DND-41 (cell line): Measurements from ENCODE around the gene DIRAS3.

Source experiments
- ATAC-seq: fragments of 200-7000 bp; cut with Tn5 transposase; 3 replicates; pipeline ENCODE4 v1.9.1; 2021; ENCODE audit warnings: low read depth; ENCODE audit not compliant: insufficient read depth
- DNase-seq: peaks from one replicate; pipeline ENCODE4 v3.0.0-alpha.2; 2020
- H2AFZ ChIP-seq: 2 replicates; pipeline ENCODE4 v1.6.0; 2012; ENCODE audit warnings: low read depth, low read length
- H3K27ac ChIP-seq: 2 replicates; pipeline ENCODE4 v1.5.1; 2012; ENCODE audit warnings: low read length, inconsistent platforms
- H3K27me3 ChIP-seq: fragments of 200-600 bp; sonication (generic); 2 replicates; pipeline ENCODE4 v1.6.0; 2012; ENCODE audit warnings: low read length, mild to moderate bottlenecking, inconsistent platforms; ENCODE audit not compliant: insufficient read depth, poor library complexity
- H3K36me3 ChIP-seq: 2 replicates; pipeline ENCODE4 v1.5.1; 2012; ENCODE audit warnings: low read length, inconsistent platforms; ENCODE audit not compliant: insufficient read depth
- H3K4me1 ChIP-seq: 2 replicates; pipeline ENCODE4 v1.5.1; 2012; ENCODE audit warnings: mild to moderate bottlenecking, low read length; ENCODE audit not compliant: insufficient read depth
- H3K4me2 ChIP-seq: 2 replicates; pipeline ENCODE4 v1.6.0; 2012; ENCODE audit warnings: mild to moderate bottlenecking, moderate library complexity, low read length, inconsistent platforms; ENCODE audit not compliant: insufficient read depth
- H3K4me3 ChIP-seq, 2 experiments: fragments of 200-600 bp in 1 of 2; shearing (Covaris generic) in 1 of 2; 2 replicates each; pipeline ENCODE4 v1.5.1; 2012 to 2016; ENCODE audit warnings: inconsistent platforms in 2 of 2, low read length in 2 of 2, mild to moderate bottlenecking in 2 of 2, low read depth in 1 of 2, moderate library complexity in 1 of 2
- H3K79me2 ChIP-seq: 2 replicates; pipeline ENCODE4 v1.6.0; 2012; ENCODE audit warnings: low read length, inconsistent platforms; ENCODE audit not compliant: insufficient read depth
- H3K9ac ChIP-seq: 2 replicates; pipeline ENCODE4 v1.6.0; 2012; ENCODE audit warnings: low read depth, mild to moderate bottlenecking, inconsistent platforms, low read length, moderate library complexity
- H3K9me3 ChIP-seq: 2 replicates; pipeline ENCODE4 v1.5.1; 2012; ENCODE audit warnings: low read length, moderate library complexity, mild to moderate bottlenecking, inconsistent platforms; ENCODE audit not compliant: insufficient read depth, severe bottlenecking
- H4K20me1 ChIP-seq: 2 replicates; pipeline ENCODE4 v1.6.0; 2012; ENCODE audit warnings: low read length; ENCODE audit not compliant: insufficient read depth
- EZH2 ChIP-seq: IDR thresholded peaks from 3 replicates; pipeline ENCODE4 v1.6.1; 2012; ENCODE audit warnings: borderline replicate concordance, low read depth, mild to moderate bottlenecking, moderate library complexity, low read length, inconsistent platforms; ENCODE audit not compliant: severe bottlenecking
- TF ChIP-seq, protein P1 (sequence below): IDR thresholded peaks from 2 replicates; pipeline ENCODE4 v1.5.1; 2012; ENCODE audit warnings: borderline replicate concordance, low read length, moderate library complexity, mild to moderate bottlenecking; ENCODE audit not compliant: poor library complexity, severe bottlenecking; ENCODE audit errors: extremely low read depth

The DIRAS3 gene

DNA sequence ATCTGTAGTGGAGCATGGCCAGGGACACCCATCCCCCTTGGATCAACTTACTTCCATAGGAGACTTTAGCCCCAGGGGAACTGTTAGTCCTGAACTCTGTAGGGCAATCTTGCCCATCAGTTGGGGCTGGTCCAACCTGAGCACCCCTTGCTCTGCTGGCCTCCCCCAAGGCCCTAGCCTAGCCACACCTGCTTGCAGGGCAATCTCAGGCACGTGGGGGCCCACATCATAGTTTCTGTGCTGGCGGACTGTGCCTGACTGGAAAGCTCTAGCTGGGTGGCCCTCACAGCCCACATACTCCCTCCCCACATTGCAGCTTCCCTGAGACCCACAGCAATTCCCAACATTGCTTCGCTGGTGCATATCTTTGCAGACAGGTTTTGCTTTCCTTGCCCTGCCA lies 6.6 kb upstream of the DIRAS3 start:
- H3K27me3 ChIP-seq: no peaks in the 10 kb centered on the region
- H4K20me1 ChIP-seq: no peaks in the 10 kb centered on the region
- no peaks in the 10 kb centered on the region for H3K9me3 ChIP-seq
- DNase-seq: no peak
- no peak overlapping the region for H3K27ac ChIP-seq
- no peak for TF ChIP-seq EZH2
- TF ChIP-seq, protein P1, sequence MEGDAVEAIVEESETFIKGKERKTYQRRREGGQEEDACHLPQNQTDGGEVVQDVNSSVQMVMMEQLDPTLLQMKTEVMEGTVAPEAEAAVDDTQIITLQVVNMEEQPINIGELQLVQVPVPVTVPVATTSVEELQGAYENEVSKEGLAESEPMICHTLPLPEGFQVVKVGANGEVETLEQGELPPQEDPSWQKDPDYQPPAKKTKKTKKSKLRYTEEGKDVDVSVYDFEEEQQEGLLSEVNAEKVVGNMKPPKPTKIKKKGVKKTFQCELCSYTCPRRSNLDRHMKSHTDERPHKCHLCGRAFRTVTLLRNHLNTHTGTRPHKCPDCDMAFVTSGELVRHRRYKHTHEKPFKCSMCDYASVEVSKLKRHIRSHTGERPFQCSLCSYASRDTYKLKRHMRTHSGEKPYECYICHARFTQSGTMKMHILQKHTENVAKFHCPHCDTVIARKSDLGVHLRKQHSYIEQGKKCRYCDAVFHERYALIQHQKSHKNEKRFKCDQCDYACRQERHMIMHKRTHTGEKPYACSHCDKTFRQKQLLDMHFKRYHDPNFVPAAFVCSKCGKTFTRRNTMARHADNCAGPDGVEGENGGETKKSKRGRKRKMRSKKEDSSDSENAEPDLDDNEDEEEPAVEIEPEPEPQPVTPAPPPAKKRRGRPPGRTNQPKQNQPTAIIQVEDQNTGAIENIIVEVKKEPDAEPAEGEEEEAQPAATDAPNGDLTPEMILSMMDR: no peak
- no peak overlapping the region for H3K9ac ChIP-seq
- no peak overlapping the region for H3K4me2 ChIP-seq
- no peak overlapping the region for H3K4me3 ChIP-seq
- H2AFZ ChIP-seq: no peak overlapping the region
- no peaks in the 10 kb centered on the region for H3K79me2 ChIP-seq
- ATAC-seq: no peak
- H3K36me3 ChIP-seq: no peaks in the 10 kb centered on the region
- no peaks in the 10 kb centered on the region for H3K4me1 ChIP-seq

DNA sequence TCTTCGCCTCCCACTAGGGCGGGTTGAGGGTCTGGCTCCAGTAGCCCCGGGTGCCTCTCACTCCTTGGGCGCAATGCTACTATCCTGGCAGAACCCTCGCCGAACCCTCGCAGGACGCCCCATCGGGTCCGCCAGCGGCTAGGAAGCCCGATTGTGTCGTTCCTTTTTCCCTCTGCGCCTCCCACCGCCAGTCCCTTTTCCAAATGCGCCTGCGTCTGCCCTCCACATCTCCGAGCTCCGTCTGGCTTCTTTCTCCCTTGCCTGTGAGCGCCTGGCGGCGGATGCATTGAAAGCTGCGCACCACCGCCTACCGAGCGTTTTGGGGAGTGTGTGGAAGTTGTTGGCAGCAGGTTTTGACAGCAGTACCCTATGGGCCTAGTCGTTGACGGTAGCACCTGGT lies 1.0 kb upstream of the DIRAS3 start:
- Histone ChIP-seq H3K27ac (no peak overlapping the region), H4K20me1 (no peaks in the 10 kb centered on the region), H3K9me3 (no peaks in the 10 kb centered on the region), H3K4me1 (no peaks in the 10 kb centered on the region), H2AFZ (no peak overlapping the region), H3K9ac (no peak overlapping the region), H3K27me3 (no peaks in the 10 kb centered on the region), H3K79me2 (no peaks in the 10 kb centered on the region), H3K4me3 (no peak overlapping the region), H3K36me3 (no peaks in the 10 kb centered on the region), H3K4me2 (no peak overlapping the region)
- no peak for DNase-seq
- TF ChIP-seq, protein P1: no peak
- no peak for TF ChIP-seq EZH2
- no peak for ATAC-seq

DNA sequence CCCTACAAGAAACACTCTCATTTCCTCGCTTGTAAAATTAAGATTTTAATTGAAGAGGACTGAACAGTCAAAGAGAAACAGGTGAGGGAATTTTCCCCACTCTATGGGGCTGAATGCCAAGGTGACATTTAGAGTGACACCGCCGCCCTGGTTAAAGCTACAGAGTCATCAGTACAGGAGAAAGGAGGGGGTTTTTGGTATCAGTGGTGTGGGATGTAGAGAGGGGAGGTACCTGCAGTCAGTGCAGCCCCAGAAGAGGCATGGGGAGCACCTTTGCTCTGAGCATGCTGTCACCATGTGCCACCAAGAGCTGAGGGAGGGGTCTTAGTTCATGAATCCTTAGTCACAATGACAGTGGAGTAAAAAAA lies 2.8 kb downstream of the DIRAS3 start:
- Histone ChIP-seq H3K4me2 (no peak overlapping the region), H3K4me3 (no peak overlapping the region), H2AFZ (no peak overlapping the region), H3K9me3 (no peaks in the 10 kb centered on the region), H3K9ac (no peak overlapping the region), H3K4me1 (no peaks in the 10 kb centered on the region), H3K79me2 (no peaks in the 10 kb centered on the region), H3K27me3 (no peaks in the 10 kb centered on the region), H3K36me3 (no peaks in the 10 kb centered on the region), H3K27ac (no peak overlapping the region), H4K20me1 (no peaks in the 10 kb centered on the region)
- ATAC-seq: no peak
- TF ChIP-seq, protein P1: no peak
- TF ChIP-seq EZH2: no peak
- no peak for DNase-seq

DNA sequence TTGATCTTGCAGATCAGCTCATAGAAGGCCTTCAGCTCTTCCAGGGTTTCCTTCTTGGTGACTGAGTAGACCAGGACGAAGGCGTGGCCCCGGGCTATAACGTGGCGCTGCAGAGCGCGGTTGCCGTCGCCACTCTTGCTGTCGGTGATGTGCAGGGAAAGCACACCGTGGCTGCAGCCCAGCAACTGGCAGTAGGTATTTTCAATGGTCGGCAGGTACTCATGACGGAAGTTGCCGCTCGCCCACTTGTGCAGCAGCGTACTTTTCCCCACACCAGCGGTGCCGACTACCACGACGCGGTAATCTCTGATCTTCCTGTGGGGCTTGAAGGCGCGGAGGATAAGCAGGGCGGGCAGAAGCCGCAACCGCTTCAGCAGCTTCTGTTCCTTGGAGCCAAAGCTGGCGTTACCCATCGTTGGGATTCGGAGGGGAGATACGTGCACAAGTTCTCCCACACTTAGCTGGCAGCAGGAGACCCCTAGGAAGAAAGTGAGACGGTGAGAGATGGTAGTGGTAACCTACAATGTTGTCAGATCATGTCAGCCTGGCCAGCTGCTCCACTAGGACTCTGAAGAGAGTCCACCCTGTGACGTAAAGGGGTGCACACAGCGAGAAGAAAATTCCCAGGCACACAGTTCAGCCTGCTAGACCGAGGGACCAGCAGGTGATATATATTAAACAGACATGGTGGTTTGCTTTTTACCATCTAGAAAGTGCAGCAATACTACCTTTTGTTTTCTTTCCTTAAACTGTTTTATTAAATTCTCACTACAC lies 3.4 kb downstream of the DIRAS3 start:
- no peaks in the 10 kb centered on the region for H3K9me3 ChIP-seq
- no peaks in the 10 kb centered on the region for H4K20me1 ChIP-seq
- no peak for DNase-seq
- H3K27ac ChIP-seq: no peak overlapping the region
- no peak overlapping the region for H3K4me3 ChIP-seq
- H3K4me2 ChIP-seq: no peak overlapping the region
- no peaks in the 10 kb centered on the region for H3K4me1 ChIP-seq
- no peak overlapping the region for H2AFZ ChIP-seq
- H3K9ac ChIP-seq: no peak overlapping the region
- no peak for TF ChIP-seq EZH2
- TF ChIP-seq, protein P1: no peak
- no peaks in the 10 kb centered on the region for H3K27me3 ChIP-seq
- H3K36me3 ChIP-seq: no peaks in the 10 kb centered on the region
- no peak for ATAC-seq
- H3K79me2 ChIP-seq: no peaks in the 10 kb centered on the region
